HFF-Myc (cell line): ENCODE measurements around the gene PALMD.

ENCODE experiments used
- DNase-seq: peaks from one replicate; pipeline ENCODE4 v3.0.0-alpha.2; 2011; ENCODE audit warnings: low read depth; ENCODE audit errors: extremely low read depth
- H3K4me3 ChIP-seq: replicated peaks from 2 replicates; pipeline ENCODE4 v1.5.1; 2011; ENCODE audit warnings: low read depth, mild to moderate bottlenecking, control low read depth, low read length
- TF ChIP-seq, protein P1 (sequence below): IDR thresholded peaks from 2 replicates; pipeline ENCODE4 v1.5.1; 2012; ENCODE audit warnings: mild to moderate bottlenecking, low read depth, low read length, control low read depth; ENCODE audit errors: missing control alignments

PALMD gene

DNA sequence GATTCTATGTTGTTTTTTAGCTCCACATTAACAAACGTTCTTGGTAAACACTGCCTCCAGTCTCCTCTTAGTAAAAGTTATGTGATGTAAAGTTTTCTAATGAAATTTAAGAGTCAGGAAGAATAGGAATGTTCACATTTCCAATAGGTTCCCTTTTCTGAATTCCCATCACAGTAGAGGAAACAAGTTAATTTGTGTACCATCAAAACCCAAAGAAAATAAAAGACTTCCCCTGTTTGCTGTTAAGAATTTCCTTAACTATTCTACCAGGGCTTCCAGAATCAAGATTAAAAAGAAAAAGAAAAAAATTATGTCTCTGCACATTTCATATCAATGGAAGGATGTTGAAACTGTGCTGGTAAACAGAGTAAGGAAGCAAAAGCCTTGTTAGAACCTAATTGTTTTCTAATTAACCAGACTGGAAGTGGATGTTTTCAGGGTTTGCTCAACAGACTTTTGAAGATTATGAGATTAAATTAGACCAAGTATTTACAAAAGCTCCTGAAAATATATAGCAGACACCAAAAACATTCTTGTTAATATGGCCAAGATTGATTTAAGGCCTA, 43.4 kb upstream of the PALMD start:
- TF ChIP-seq, protein P1, sequence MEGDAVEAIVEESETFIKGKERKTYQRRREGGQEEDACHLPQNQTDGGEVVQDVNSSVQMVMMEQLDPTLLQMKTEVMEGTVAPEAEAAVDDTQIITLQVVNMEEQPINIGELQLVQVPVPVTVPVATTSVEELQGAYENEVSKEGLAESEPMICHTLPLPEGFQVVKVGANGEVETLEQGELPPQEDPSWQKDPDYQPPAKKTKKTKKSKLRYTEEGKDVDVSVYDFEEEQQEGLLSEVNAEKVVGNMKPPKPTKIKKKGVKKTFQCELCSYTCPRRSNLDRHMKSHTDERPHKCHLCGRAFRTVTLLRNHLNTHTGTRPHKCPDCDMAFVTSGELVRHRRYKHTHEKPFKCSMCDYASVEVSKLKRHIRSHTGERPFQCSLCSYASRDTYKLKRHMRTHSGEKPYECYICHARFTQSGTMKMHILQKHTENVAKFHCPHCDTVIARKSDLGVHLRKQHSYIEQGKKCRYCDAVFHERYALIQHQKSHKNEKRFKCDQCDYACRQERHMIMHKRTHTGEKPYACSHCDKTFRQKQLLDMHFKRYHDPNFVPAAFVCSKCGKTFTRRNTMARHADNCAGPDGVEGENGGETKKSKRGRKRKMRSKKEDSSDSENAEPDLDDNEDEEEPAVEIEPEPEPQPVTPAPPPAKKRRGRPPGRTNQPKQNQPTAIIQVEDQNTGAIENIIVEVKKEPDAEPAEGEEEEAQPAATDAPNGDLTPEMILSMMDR, result no peak
- no peak for DNase-seq
- H3K4me3 ChIP-seq, result no peak overlapping the region

DNA sequence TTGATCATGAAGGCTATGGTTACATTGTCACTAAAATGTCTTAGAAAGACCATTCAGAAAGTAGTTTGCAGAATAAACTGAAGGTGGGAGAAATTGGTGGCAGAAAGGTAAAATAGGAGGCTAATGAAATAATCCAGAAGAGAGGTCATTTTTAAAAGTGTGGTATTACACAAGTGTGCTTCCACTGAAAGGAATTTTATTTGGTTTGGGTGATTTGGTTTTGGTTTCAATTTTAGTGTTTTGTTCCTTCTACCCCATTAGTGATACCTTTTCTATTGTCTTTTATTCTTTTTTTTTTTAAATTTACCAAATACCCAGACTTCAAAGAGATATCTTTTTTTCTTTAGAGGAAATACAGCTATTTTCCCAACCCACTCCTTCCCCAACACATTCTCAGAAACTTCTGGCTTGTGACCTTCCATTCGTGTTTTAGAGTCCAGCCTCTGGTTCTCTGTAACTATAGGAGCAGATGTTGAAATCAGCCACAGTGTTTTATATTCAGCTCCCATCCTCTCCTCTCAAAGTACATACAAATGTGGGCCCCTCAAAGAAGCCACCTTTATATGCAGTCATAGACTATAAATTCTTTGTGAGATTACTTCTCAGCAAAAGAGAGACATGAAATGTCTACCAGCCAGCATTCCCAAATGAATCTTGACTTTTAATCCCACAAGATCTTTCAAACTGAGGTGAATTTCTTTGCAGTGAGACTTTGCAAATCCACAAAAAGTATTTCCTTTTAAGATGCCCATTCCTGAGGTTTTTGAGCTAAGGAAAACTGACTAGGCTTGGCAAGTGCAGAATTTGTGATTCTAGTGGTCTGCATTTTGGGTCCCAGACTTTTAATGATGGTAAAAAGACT, 42.0 kb upstream of the PALMD start:
- H3K4me3 ChIP-seq, result no peak overlapping the region
- TF ChIP-seq, protein P1, result no peak
- DNase-seq, result no peak

DNA sequence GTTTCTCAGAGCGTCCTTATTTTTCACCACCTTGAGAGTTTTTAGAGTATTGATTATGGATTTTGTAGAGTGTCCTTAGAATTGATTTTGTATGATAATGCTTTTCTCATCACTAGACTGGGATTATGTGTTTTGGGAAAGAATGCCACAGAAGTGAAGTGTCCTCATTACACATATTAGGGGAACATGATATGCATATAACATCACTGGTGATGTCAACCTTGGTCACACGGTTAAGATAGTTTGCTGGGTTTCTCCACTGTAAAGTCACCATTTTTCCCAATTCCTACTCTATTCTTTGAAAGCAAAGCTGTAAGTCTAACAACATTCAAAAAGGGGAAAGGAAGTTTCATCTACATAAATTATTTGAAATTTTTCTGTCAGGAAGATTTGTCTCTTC, 39.6 kb upstream of the PALMD start:
- TF ChIP-seq, protein P1, result no peak
- DNase-seq, result no peak
- no peak overlapping the region for H3K4me3 ChIP-seq

DNA sequence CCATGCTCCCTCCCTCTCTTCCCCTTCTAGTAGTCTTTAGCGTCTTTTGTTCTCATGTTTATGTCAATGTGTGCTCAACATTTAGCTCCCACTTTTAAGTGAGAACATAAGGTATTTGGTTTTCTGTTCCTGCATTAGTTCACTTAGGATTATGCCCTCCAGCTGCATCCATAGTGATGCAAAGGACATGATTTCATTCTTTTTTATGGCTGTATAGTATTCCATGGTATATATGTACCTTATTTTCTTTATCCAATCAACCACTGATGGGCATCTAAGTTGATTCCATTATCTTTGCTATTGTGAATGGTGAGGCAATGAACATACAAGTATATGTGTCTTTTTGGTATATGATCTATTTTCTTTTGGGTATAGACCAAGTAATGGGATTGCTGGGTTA, 38.3 kb upstream of the PALMD start:
- H3K4me3 ChIP-seq, result no peak overlapping the region
- TF ChIP-seq, protein P1, result no peak
- no peak for DNase-seq

DNA sequence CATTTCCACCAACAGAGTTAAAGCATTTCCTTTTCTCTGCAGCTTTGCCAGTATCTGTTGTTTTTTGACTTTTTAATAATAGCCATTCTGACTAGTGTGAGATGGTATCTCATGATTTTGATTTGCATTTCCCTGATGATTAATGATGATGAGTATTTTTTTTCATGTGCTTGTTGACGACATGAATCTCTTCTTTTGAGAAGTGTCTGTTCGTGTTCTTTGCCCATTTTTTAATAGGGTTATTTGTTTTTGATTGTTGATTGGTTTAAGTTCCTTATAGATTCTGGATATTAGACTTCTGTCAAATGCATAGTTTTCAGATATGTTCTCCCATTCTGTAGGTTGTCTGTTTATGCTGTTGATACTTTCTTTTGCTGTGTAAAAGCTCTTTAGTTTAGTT, 37.9 kb upstream of the PALMD start:
- no peak for DNase-seq
- H3K4me3 ChIP-seq, result no peak overlapping the region
- TF ChIP-seq, protein P1, result no peak

DNA sequence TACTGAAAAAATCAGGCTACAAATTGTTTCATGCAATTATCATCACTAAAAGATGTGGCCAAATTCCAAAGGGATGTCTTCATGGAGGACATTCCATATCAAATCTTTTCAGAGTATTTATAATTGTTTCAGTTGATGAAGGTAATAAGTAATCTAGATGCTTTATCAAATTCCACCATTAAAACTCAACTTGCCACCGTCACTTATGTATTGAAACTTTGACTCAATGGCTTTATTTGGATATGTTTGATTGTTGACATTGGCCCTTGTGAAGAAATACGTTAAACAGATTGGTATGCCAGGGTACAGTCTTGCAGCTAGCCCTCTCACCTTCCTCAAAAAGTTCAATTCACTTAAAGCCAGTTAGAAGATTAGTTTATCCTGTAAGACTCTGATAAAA, 32.2 kb upstream of the PALMD start:
- TF ChIP-seq, protein P1, result no peak
- no peak for DNase-seq

DNA sequence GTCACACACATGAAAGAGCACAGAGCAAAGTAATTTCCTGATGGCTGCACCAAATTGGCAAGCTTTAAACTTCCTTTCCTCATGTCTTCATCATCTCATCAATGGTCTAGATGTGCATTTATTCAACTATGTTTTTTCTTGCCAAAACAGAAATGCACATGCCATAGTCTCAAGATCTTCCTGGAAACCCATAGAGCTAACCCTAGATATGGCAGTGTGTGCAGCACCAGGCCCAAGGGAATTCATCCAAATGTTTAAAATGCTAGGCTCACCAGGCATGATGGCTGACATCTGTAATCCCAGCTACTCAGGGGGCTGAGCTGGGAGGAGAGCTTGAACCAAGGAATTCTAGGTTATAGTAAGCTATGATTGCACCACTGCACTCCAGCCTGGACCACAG, 31.2 kb upstream of the PALMD start:
- H3K4me3 ChIP-seq, result no peak overlapping the region
- DNase-seq, result no peak
- TF ChIP-seq, protein P1, result no peak

More for the DNA sequence above, 32.2 kb upstream of the PALMD start:
- H3K4me3 ChIP-seq, result no peak overlapping the region
